HepG2 (cell line): ENCODE measurements around the gene PIP4K2B. TPM values are rescaled to one million over a fixed set of nuclear protein-coding genes. Genes with fewer than 3 reads are reported as not detected.
A peak's percentile ranks its signal among the peaks of the same experiment; 100 is the strongest.

Experiments used
- FOXO4 ChIP-seq: sonication (generic); formaldehyde crosslinking; conservative IDR thresholded peaks from 2 replicates; pipeline ENCODE4 v1.8.1; 2023; ENCODE audit warnings: missing genetic modification reagents
- FOXP1 ChIP-seq, 2 experiments: fragments of 450-650 bp in 1 of 2; IDR thresholded peaks; 2 replicates each; pipeline ENCODE4 v1.6.1; 2017 to 2018; ENCODE audit warnings: antibody characterized with exemption in 1 of 2
- GMEB1 ChIP-seq: sonication (generic); formaldehyde crosslinking; IDR thresholded peaks from 2 replicates; pipeline ENCODE4 v1.5.1; 2020; ENCODE audit warnings: missing genetic modification reagents, mild to moderate bottlenecking, borderline replicate concordance
- HOXA9 ChIP-seq: sonication (generic); formaldehyde crosslinking; IDR thresholded peaks from 2 replicates; pipeline ENCODE4 v1.8.1; 2022; ENCODE audit warnings: missing genetic modification reagents, mild to moderate bottlenecking, moderate library complexity, borderline replicate concordance
- PRDM10 ChIP-seq: sonication (generic); formaldehyde crosslinking; IDR thresholded peaks from 2 replicates; pipeline ENCODE4 v1.4.0; 2020; ENCODE audit warnings: low read depth, missing genetic modification reagents
- RBFOX2 ChIP-seq: fragments of 200-400 bp; formaldehyde crosslinking; IDR thresholded peaks from 2 replicates; pipeline ENCODE4 v1.6.1; 2017; ENCODE audit warnings: low read depth, mild to moderate bottlenecking, low read length
- SALL1 ChIP-seq: sonication (generic); formaldehyde crosslinking; IDR thresholded peaks from 2 replicates; pipeline ENCODE4 v1.8.0; 2022; ENCODE audit warnings: mild to moderate bottlenecking, missing genetic modification reagents
- SRSF4 ChIP-seq: fragments of 200-400 bp; formaldehyde crosslinking; IDR thresholded peaks from one replicate; pipeline ENCODE4 v1.6.1; 2018; ENCODE audit warnings: mild to moderate bottlenecking, low read depth, low read length, moderate library complexity; ENCODE audit not compliant: poor library complexity, severe bottlenecking
- TBL1XR1 ChIP-seq: fragments of 150-350 bp; IDR thresholded peaks from 2 replicates; pipeline ENCODE4 v1.6.1; 2014; ENCODE audit warnings: borderline replicate concordance, low read length; ENCODE audit not compliant: partially characterized antibody
- ZFP41 ChIP-seq: sonication (generic); formaldehyde crosslinking; IDR thresholded peaks from 2 replicates; pipeline ENCODE4 v1.4.0; 2020; ENCODE audit warnings: mild to moderate bottlenecking, missing genetic modification reagents, borderline replicate concordance
- ZNF205 ChIP-seq: IDR thresholded peaks from 2 replicates; pipeline ENCODE4 v1.6.1; 2018; ENCODE audit warnings: missing biosample characterization, missing genetic modification reagents
- ZNF232 ChIP-seq: sonication (generic); formaldehyde crosslinking; IDR thresholded peaks from 2 replicates; pipeline ENCODE4 v1.4.0; 2020; ENCODE audit warnings: missing genetic modification reagents, borderline replicate concordance
- ZNF24 ChIP-seq: fragments of 450-650 bp; IDR thresholded peaks from 2 replicates; pipeline ENCODE4 v1.6.1; 2017; ENCODE audit warnings: antibody characterized with exemption, mild to moderate bottlenecking
- ZNF276 ChIP-seq: sonication (generic); formaldehyde crosslinking; IDR thresholded peaks from 2 replicates; pipeline ENCODE4 v1.4.0; 2020; ENCODE audit warnings: mild to moderate bottlenecking, low read depth, missing genetic modification reagents
- ZNF513 ChIP-seq: sonication (generic); formaldehyde crosslinking; conservative IDR thresholded peaks from 2 replicates; pipeline ENCODE4 v1.5.0; 2020; ENCODE audit warnings: missing genetic modification reagents
- ZSCAN25 ChIP-seq: sonication (generic); formaldehyde crosslinking; IDR thresholded peaks from 2 replicates; pipeline ENCODE4 v1.8.0; 2022; ENCODE audit warnings: mild to moderate bottlenecking, missing genetic modification reagents
- polyA plus RNA-seq, 8 experiments: library from polyadenylated mRNA; depleted of rRNA in 3 of 8; stranded (reverse) in 7 of 8; unstranded in 1 of 8; fragments of >200 nt; fragmentation: Illumina TruSeq in 4 of 8; extraction: Trizol in 4 of 8; gene quantifications; 2 replicates each; pipeline versions ENCODE4 v1.2.1 to v1.2.3, GENCODE V29; 2011 to 2016; ENCODE audit warnings: low read depth in 4 of 8, missing spikeins in 1 of 8, mixed read lengths in 1 of 8; ENCODE audit not compliant: insufficient read depth in 1 of 8
- total RNA-seq, 5 experiments: library from RNA; depleted of rRNA; stranded (reverse); fragments of >200 nt; fragmentation: Illumina TruSeq; extraction: Trizol; gene quantifications; 2 replicates each; pipeline ENCODE4 v1.2.3, GENCODE V29; 2016; ENCODE audit warnings: low read depth in 1 of 5

The PIP4K2B gene
- total and polyA plus RNA-seq, 2 of the 13 experiments (the other 11 are each of a cell fraction or from before 2014, with no cell fraction given), result 20.4 to 54.0 TPM

- peak; percentile 65; the same call in 1 of the 2 replicates for TF ChIP-seq GMEB1 (CRISPR knock-in tag)
- peak; percentile 78; the same call in 1 of the 2 replicates for TF ChIP-seq ZNF232 (CRISPR knock-in tag)
- 0 out of 2 replicates have a peak, but pooled peaks have one; percentile 15 for TF ChIP-seq RBFOX2
- no peak for TF ChIP-seq FOXP1 (IDR thresholded peaks at IDR 0.05)
- TF ChIP-seq FOXP1 (CRISPR knock-in tag; IDR thresholded peaks at IDR 0.05), result 0 out of 2 replicates have a peak, but pooled peaks have one; percentile 20
- TF ChIP-seq HOXA9 (CRISPR knock-in tag), result no peak
- no peak for TF ChIP-seq FOXO4 (CRISPR knock-in tag)
- TF ChIP-seq ZNF513 (CRISPR knock-in tag), result 0 out of 2 replicates have a peak, but pooled peaks have one; percentile 58
- TF ChIP-seq PRDM10 (CRISPR knock-in tag), result peak; percentile 71
- TF ChIP-seq ZNF205 (CRISPR knock-in tag), result peak; percentile 68; the same call in 1 of the 2 replicates
- no peak for TF ChIP-seq ZNF24
- peak; percentile 63 for TF ChIP-seq SALL1 (CRISPR knock-in tag)
- TF ChIP-seq ZFP41 (CRISPR knock-in tag), result peak; percentile 59; the same call in 1 of the 2 replicates
- no peak for TF ChIP-seq ZSCAN25 (CRISPR knock-in tag)
- TF ChIP-seq TBL1XR1, result no peak
- peak; percentile 87; the same call in 1 of the 2 replicates for TF ChIP-seq ZNF276 (CRISPR knock-in tag)
- TF ChIP-seq SRSF4, result no peak
Observed at GRCh38 chr17:38730526-38731379, 68.6 kb downstream of the PIP4K2B start (continued).
